PC-3 (cell line): ENCODE measurements around the gene POLRMT. TPM values are rescaled to one million over a fixed set of nuclear protein-coding genes. Genes with fewer than 3 reads are reported as not detected.

Experiments used
- ATAC-seq: fragments of 200-7000 bp; cut with Tn5 transposase; 2 replicates; pipeline ENCODE4 v1.9.1; 2020; ENCODE audit warnings: mild to moderate bottlenecking, moderate library complexity
- BruUV-seq: library from RNA; stranded (reverse); fragments of 400-500 nt; replicated peaks from 2 replicates; lab custom pipeline; 2021; lab: Mats Ljungman, UMichigan
- CTCF ChIA-PET: fragments of 300-600 bp; sonication (Branson Sonifier 250); formaldehyde crosslinking; loops from one replicate; lab custom pipeline; 2022; ENCODE audit warnings: antibody characterized with exemption; lab: Charles Lee
- POLR2A ChIA-PET: fragments of 300-600 bp; sonication (Branson Sonifier 250); formaldehyde crosslinking; loops from one replicate; lab custom pipeline; 2022; ENCODE audit warnings: antibody characterized with exemption; ENCODE audit not compliant: unreplicated experiment; lab: Charles Lee
- DNase-seq: peaks from one replicate; pipeline ENCODE4 v3.0.0-alpha.2; 2015
- H2AFZ ChIP-seq: fragments of 300-600 bp; sonication (generic); 2 replicates; pipeline ENCODE4 v1.6.0; 2016; ENCODE audit warnings: antibody characterized with exemption, low read length
- H3F3A ChIP-seq: fragments of 300-600 bp; sonication (generic); one replicate; pipeline ENCODE4 v1.6.0; 2017; ENCODE audit warnings: antibody characterized with exemption, low read length, control low read depth, mild to moderate bottlenecking; ENCODE audit not compliant: unreplicated experiment
- H3K27ac ChIP-seq: fragments of 300-600 bp; sonication (generic); 2 replicates; pipeline ENCODE4 v1.5.1; 2016; ENCODE audit warnings: mild to moderate bottlenecking, low read length
- H3K27me3 ChIP-seq: fragments of 300-600 bp; sonication (generic); 2 replicates; pipeline ENCODE4 v1.6.1; 2016; ENCODE audit warnings: low read length, mixed read lengths
- H3K36me3 ChIP-seq: fragments of 300-600 bp; sonication (generic); 2 replicates; pipeline ENCODE4 v1.6.1; 2016; ENCODE audit warnings: low read depth, mixed run types, low read length, mixed read lengths
- H3K4me1 ChIP-seq: fragments of 300-600 bp; sonication (generic); 2 replicates; pipeline ENCODE4 v1.5.1; 2016; ENCODE audit warnings: low read length; ENCODE audit not compliant: insufficient read depth
- H3K4me2 ChIP-seq: fragments of 300-600 bp; sonication (generic); 2 replicates; pipeline ENCODE4 v1.6.0; 2016; ENCODE audit warnings: low read length
- H3K4me3 ChIP-seq: fragments of 300-600 bp; sonication (generic); 2 replicates; pipeline ENCODE4 v1.5.1; 2016; ENCODE audit warnings: mild to moderate bottlenecking, low read length, mixed read lengths
- H3K79me2 ChIP-seq: fragments of 300-600 bp; sonication (generic); 2 replicates; pipeline ENCODE4 v1.6.1; 2017; ENCODE audit warnings: low read length, mixed read lengths
- H3K9ac ChIP-seq: fragments of 300-600 bp; sonication (generic); 2 replicates; pipeline ENCODE4 v1.6.0; 2016; ENCODE audit warnings: mild to moderate bottlenecking, low read length
- H3K9me2 ChIP-seq: fragments of 300-600 bp; sonication (generic); replicated peaks from 2 replicates; pipeline ENCODE4 v1.6.1; 2016; ENCODE audit warnings: mixed run types, low read length, mixed read lengths
- H3K9me3 ChIP-seq: fragments of 300-600 bp; sonication (generic); 2 replicates; pipeline ENCODE4 v1.6.1; 2016; ENCODE audit warnings: low read length, mixed read lengths
- H4K20me1 ChIP-seq: fragments of 300-600 bp; sonication (generic); 2 replicates; pipeline ENCODE4 v1.6.1; 2016; ENCODE audit warnings: low read length, mixed read lengths
- EZH2 ChIP-seq: fragments of 300-600 bp; sonication (generic); IDR thresholded peaks from one replicate; pipeline ENCODE4 v1.6.1; 2017; ENCODE audit warnings: antibody characterized with exemption, mild to moderate bottlenecking, low read length; ENCODE audit not compliant: unreplicated experiment
- EZH2phosphoT487 ChIP-seq: fragments of 300-600 bp; sonication (generic); IDR thresholded peaks from 2 replicates; pipeline ENCODE4 v1.6.1; 2018; ENCODE audit warnings: mild to moderate bottlenecking, antibody characterized with exemption, low read length, borderline replicate concordance
- intact Hi-C: fragments of 100-400 bp; cut with micrococcal nuclease; formaldehyde crosslinking; loops from 2 replicates; pipeline ENCODE4 v1.9.0; 2023
- total RNA-seq: library from RNA; depleted of rRNA; stranded (reverse); fragments of >200 nt; gene quantifications from 2 replicates; pipeline ENCODE4 v1.2.3, GENCODE V29; 2014
- TF ChIP-seq, protein P1 (sequence below): fragments of 300-600 bp; sonication (generic); conservative IDR thresholded peaks from 2 replicates; pipeline ENCODE4 v1.5.1; 2017; ENCODE audit warnings: antibody characterized with exemption, low read depth, mild to moderate bottlenecking, low read length

The POLRMT gene
- total RNA-seq, 1 experiment from 2014 or later: 60.5 TPM

DNA sequence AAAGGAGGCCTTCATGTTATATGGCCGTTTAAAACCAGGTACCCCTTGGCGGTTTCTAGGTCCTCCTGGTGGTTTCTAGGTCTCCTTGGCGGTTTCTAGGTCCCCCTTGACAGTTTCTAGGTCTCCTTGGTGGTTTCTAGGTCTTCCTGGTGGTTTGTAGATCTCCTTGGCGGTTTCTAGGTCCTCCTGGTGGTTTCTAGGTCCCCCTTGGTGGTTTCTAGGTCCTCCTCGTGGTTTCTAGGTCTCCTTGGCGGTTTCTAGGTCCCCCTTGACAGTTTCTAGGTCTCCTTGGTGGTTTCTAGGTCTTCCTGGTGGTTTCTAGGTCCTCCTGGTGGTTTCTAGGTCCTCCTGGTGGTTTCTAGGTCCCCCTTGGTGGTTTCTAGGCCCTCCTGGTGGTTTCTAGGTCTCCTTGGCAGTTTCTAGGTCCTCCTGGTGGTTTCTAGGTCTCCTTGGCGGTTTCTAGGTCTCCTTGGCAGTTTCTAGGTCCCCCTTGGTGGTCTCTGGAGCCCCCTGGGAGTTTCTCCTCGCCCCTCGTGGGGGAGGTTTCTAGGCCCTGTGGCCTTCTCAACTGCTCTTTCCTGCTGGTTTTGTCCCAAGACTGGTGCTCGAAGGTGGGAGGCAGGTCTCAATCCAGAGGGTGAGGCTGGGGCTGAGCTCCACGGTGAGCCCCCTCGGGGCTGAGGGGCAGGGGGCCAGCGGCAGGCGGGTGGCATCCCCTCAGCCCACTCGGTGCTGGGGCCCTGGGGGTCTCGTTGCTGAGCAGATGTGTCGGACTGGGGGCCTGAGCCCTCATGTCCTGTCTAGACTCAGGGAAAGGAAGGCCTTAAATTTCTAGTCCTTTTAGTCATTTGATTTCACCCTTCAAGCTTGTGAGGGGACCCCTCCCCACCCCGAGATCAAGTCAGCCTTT is 35.7 kb downstream of the POLRMT start:
- Histone ChIP-seq H2AFZ (no peak overlapping the region), H3K79me2 (no peaks in the 10 kb centered on the region), H3F3A (no peaks in the 10 kb centered on the region), H3K9me3 (no peaks in the 10 kb centered on the region), H3K27ac (no peak overlapping the region), H3K9ac (no peak overlapping the region), H3K27me3 (no peaks in the 10 kb centered on the region), H3K4me1 (no peaks in the 10 kb centered on the region), H4K20me1 (no peaks in the 10 kb centered on the region), H3K36me3 (no peaks in the 10 kb centered on the region), H3K4me3 (no peak overlapping the region), H3K4me2 (no peak overlapping the region), H3K9me2 (no peaks in the 10 kb centered on the region)
- POLR2A ChIA-PET: no interaction called here
- DNase-seq (no peak), ATAC-seq (no peak)
- CTCF ChIA-PET: no interaction called here
- intact Hi-C loops: no loop called here
- TF ChIP-seq, protein P1, sequence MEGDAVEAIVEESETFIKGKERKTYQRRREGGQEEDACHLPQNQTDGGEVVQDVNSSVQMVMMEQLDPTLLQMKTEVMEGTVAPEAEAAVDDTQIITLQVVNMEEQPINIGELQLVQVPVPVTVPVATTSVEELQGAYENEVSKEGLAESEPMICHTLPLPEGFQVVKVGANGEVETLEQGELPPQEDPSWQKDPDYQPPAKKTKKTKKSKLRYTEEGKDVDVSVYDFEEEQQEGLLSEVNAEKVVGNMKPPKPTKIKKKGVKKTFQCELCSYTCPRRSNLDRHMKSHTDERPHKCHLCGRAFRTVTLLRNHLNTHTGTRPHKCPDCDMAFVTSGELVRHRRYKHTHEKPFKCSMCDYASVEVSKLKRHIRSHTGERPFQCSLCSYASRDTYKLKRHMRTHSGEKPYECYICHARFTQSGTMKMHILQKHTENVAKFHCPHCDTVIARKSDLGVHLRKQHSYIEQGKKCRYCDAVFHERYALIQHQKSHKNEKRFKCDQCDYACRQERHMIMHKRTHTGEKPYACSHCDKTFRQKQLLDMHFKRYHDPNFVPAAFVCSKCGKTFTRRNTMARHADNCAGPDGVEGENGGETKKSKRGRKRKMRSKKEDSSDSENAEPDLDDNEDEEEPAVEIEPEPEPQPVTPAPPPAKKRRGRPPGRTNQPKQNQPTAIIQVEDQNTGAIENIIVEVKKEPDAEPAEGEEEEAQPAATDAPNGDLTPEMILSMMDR: no peak
- TF ChIP-seq EZH2 (no peak), EZH2phosphoT487 (no peak)
- BruUV-seq: no TSS peak

DNA sequence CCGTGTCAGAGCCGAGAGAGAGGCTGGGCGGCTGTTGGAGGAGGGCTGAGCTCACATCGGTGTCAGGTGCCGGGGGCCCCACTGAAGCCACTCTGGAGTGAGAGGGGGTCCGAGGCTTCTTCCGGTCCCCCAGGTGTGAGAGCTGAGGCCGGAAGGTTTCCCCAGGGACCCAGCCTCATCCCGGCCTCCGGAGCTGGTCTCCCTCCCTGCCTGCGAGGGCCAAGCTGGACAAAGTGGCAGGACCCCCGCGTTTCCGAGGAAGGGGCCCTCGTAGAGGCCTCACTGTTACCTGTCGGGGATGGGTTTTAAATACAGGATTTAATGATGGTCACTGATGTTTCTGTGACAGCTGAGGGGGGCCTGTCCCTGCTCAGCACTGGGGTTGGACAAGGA is 37.1 kb downstream of the POLRMT start:
- DNase-seq (no peak), ATAC-seq (no peak)
- BruUV-seq: no TSS peak
- Histone ChIP-seq H3K9ac (no peak overlapping the region), H3K36me3 (no peaks in the 10 kb centered on the region), H3K27me3 (no peaks in the 10 kb centered on the region), H3K9me2 (no peaks in the 10 kb centered on the region), H3K27ac (no peak overlapping the region), H4K20me1 (no peaks in the 10 kb centered on the region), H2AFZ (no peak overlapping the region), H3K9me3 (no peaks in the 10 kb centered on the region), H3F3A (no peaks in the 10 kb centered on the region), H3K4me3 (no peak overlapping the region), H3K79me2 (no peaks in the 10 kb centered on the region), H3K4me1 (no peaks in the 10 kb centered on the region), H3K4me2 (no peak overlapping the region)
- intact Hi-C loops: no loop called here
- TF ChIP-seq EZH2phosphoT487: no peak
- TF ChIP-seq, protein P1: no peak
- CTCF ChIA-PET: no interaction called here
- POLR2A ChIA-PET: no interaction called here
